Activated CD4-positive, alpha-beta T cell treated with anti-CD3 and anti-CD28 coated beads, Interleukin-2, amount 50 U/mL, for 4 hours (primary cell): Measurements from ENCODE around the gene OR11G2.
"Not testable (repeated sequence)": the region's sequence is repeated elsewhere in the genome, so short reads cannot be mapped to it uniquely, and the experiment has no call there.

Source experiments
- DNase-seq, 2 experiments: peaks; one replicate each; pipeline ENCODE4 v3.0.0-alpha.2; 2020

OR11G2 gene

GRCh38 chr14:20190596-20190995 lies at the start of gene OR11G2:
OR11G2 (plus strand) TSS chr14:20190896; CDS start chr14:20197438, 6,542 bp downstream.
- no peak for DNase-seq

- no peak for DNase-seq
These were observed 46.8 kb upstream of the OR11G2 start for GRCh38 chr14:20143911-20144310.

- DNase-seq = no peak
These were observed 45.9 kb upstream of the OR11G2 start for GRCh38 chr14:20144820-20145219.

DNA sequence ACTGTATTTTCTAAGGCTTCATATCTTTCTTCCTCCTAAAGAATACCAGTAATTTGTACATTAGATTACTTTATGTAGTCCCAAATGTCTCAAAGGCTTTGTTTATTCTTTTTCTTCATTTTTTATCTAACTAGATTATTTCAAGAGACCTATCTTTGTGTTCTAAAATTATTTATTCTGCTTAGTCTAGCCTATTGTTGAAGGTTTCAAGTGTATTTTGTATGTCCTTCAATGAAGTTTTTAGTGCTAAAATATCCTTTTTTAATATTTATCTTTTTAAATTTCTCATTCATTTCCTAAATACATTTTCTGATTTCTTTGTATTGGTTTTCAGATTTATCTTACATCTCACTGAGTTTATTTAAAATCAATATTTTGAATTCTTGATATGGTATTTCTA lies 26.2 kb upstream of the OR11G2 start:
- DNase-seq = no peak

DNA sequence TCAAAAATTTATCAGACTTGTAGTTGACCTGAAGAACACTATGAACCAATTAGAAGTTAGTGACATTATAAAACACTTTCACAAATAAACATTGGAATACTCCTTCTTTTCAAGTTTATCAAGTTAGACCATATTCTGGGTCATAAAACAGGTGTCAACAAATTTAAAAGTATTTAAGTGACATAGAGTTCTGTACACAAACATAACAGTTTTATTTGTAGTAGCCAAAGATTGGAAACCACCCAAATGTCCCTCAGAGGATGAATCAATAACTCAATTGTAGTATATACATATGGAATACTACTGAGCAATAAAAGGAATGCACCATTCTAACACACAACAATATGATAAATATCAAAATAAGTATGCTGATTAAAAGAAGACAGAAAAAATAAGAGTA lies 23.6 kb upstream of the OR11G2 start:
- no peak for DNase-seq

GRCh38 chr14:20169852-20170251 lies 20.8 kb upstream of the OR11G2 start:
- not testable (repeated sequence) for DNase-seq

GRCh38 chr14:20174205-20174604 lies 16.5 kb upstream of the OR11G2 start:
- not testable (repeated sequence) for DNase-seq

GRCh38 chr14:20176330-20176729 lies 14.4 kb upstream of the OR11G2 start:
- no peak for DNase-seq

DNA sequence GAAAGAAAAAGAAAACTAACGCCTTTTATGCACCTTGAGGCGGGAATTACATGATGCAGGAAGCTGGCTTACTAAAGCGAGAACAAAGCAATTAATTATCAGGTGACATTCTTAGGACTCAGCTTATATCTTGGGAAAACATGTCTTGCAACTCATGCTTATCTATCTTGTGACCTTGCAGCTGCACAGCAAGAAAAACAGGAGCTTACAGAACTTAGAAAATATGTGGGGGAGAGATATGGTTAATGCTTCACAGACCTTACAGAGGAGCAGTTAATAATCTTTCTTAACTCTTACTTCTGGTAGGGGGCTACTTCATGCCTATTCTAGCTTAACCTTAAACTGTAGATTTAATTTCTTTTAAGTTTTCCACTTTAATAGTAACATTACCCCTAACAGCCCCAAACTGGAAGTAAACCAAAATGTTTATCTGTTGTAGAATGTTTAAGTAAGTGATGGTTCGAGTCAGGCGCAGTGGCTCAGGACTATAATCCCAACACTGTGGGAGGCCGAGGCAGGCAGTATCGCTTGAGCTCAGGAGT lies 13.2 kb upstream of the OR11G2 start:
- no peak for DNase-seq

DNA sequence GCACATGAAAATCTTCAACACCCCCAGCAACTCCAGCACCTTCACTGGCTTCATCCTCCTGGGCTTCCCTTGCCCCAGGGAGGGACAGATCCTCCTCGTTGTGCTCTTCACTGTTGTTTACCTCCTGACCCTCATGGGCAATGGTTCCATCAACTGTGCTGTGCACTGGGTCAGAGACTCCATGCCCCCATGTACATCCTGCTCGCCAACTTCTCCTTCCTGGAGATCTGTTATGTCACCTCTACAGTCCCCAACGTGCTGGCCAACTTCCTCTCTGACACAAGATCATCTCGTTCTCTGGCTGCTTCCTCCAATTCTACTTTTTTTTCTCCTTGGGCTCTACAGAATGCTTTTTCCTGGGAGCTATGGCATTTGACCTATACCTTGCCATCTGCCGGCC lies 11.5 kb upstream of the OR11G2 start:
- DNase-seq = no peak

GRCh38 chr14:20179880-20180279 lies 10.8 kb upstream of the OR11G2 start:
- DNase-seq = no peak

GRCh38 chr14:20180486-20180885 lies 10.2 kb upstream of the OR11G2 start:
- DNase-seq = no peak

DNA sequence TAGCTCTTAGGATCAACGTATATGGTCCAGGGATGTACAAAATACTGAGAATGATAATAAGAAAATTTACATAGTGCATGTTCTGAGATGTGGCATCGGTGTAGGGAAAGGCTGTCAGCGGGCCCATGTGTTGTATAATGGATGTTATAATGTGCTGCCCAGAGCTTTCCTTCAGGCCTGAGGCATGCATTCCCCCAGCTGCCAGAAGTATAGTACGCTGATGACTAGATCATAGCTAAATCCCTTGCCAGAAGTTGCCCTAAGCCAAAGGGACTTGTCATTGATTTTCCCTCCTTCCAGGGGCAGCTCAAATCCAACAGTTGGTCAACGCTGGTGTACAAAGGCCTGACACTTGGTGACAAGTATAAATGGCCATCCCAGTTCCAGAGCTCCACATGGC lies 6.5 kb upstream of the OR11G2 start:
- no peak for DNase-seq

DNA sequence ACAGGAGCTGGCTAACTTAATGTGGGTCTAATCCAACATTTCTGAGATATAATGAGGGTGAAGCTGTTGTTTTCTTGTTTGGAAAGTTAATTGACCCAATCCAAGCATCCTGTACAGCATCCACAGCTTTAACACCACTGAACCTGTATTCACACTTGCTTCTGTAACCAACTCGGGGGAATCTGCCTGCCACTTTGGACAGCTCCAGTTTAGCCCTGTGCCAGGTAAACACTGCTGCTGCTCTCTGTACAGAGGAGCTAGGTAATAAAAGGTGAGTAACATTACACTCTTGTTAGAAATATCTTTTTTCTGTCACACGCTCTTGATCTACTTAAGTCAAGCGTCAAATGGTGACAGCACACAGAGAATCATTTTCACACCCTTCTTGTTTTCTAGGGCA lies 700 bp downstream of the OR11G2 start:
- DNase-seq = no peak

GRCh38 chr14:20194101-20194500 lies 3.4 kb downstream of the OR11G2 start:
- no peak for DNase-seq

DNA sequence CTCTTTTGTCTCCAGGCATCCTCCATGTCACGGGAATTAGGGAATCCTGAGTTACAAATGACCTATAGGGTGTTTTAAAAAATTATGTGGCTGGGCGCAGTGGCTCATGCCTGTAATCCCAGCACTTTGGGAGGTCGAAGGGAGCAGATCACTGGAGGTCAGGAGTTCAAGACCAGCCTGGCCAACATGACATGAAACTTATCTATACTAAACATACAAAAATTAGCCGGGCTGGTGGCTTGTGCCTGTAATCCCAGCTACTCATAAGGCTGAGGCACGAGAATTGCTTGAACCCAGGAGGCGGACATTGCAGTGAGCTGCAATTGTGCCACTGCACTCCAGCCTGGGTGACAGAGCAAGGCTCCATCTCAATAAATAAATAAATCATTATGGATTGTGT lies 4.5 kb downstream of the OR11G2 start:
- not testable (repeated sequence) for DNase-seq

DNA sequence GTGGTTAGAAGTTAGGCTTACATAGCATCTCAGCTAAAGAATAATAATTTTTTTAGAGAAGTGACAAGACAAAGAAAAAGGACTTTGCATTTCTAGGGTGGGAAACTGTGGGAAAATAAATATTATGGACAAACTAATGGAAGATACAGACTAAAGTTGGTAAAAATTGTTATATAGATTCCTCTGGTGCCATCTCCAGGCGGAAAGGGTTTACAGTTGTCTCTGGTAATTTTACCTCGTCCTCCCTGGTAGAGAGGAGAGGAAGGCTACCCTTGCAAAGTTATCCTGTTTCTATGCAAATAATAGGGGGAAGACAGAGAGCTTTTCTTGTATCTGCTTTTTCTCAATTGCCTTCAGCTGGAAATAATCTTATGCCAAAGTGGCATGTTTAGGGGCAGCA lies 5.2 kb downstream of the OR11G2 start:
- DNase-seq = no peak

DNA sequence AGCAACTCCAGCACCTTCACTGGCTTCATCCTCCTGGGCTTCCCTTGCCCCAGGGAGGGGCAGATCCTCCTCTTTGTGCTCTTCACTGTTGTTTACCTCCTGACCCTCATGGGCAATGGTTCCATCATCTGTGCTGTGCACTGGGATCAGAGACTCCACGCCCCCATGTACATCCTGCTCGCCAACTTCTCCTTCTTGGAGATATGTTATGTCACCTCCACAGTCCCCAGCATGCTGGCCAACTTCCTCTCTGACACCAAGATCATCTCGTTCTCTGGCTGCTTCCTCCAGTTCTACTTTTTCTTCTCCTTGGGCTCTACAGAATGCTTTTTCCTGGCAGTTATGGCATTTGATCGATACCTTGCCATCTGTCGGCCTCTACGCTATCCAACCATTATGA lies 6.8 kb downstream of the OR11G2 start:
- no peak for DNase-seq

- no peak for DNase-seq
These were observed 8.3 kb downstream of the OR11G2 start for GRCh38 chr14:20198991-20199390.

DNA sequence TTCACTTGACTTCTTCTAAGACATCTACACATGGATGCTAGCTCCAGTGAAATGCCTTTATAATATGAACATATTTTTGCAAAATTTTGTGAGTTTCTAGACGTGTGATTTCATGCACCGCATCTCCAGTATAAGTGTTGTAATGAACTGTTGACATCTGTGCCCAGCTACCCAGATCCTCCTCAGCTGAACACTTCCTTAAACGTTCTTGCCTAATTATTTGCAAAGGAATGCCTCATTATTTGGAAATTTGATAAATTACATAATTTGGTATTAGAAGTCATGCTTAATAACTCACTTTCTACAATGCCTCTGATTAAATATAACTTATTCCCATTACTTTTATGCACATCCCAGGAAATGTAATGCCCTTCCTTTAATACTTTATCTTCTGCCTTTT lies 14.0 kb downstream of the OR11G2 start:
- no peak for DNase-seq

DNA sequence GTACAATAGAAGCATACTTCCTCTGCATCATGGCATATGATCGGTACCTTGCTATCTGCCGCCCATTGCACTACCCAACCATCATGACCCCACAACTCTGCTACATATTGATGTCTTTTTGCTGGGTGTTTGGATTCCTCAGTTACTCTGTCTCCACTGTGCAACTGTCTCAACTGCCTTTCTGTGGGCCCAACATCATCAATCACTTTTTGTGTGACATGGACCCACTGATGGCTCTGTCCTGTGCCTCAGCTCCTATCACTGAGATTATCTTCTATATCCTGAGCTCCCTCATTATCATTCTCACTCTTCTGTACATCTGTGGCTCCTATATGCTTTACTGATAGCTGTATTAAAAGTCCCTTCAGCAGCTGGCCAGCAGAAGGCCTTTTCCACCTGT lies 18.9 kb downstream of the OR11G2 start:
- DNase-seq = no peak

GRCh38 chr14:20212406-20212805 lies 21.7 kb downstream of the OR11G2 start:
- not testable (repeated sequence) for DNase-seq

GRCh38 chr14:20215196-20215595 lies 24.5 kb downstream of the OR11G2 start:
- DNase-seq = no peak

GRCh38 chr14:20219033-20219432 lies 28.3 kb downstream of the OR11G2 start:
- DNase-seq = no peak

DNA sequence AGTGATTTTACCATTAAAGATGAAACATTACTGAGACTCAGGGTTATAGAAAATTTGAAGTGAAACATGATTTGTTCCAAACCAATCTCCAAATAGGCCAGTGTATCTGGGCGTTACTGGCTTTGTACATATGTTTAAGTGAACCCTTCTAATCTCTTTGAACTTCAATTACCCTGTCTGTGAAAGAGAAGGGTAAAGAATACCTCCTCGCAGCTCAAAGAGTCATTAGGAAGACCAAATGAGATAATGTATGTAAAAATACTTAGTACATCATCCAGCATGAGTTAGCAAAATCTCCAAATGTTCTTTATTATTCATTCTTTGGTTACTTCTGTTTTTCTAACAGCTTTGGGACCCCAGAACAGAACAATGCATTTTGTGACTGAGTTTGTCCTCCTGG lies 32.7 kb downstream of the OR11G2 start, which contains the start of gene OR11H6:
TSS of gene OR11H6 (plus strand) at position 301 of the 400 bp plus-strand sequence. CDS start at position 301, 0 bp downstream.
- DNase-seq = no peak

- DNase-seq = no peak
These were observed 38.0 kb downstream of the OR11G2 start, which contains the start of gene OR11H7 for GRCh38 chr14:20228681-20229080. OR11H7 (plus strand) TSS chr14:20228981.
